Measurements from ENCODE around the gene PPM1M.
"Not testable (repeated sequence)": the region's sequence is repeated elsewhere in the genome, so short reads cannot be mapped to it uniquely, and the experiment has no call there.

Gene PPM1M

DNA sequence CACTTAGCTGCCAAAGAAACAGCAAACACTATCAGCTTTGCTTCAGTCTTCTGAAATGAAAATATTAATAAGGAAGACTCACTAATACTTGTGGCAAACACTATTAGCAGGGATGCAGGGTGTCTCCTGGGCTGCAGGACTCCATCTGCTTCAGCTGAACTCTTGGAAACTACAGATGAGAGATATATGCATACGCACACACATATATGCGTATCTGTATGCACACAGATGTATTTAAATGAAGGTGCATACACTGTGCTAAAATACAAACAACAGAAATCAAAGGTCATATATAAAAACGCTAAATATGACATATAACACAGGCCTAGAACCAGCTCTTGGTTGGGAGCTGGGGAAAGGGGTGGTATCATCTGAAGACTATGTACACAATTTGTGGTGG lies 10.6 kb downstream of the PPM1M start:
- H3K4me3 ChIP-seq (ENCODE audit: low read depth in 1 of 2, low read length in 2 of 2) = no peak overlapping the region
- H3K9ac ChIP-seq (ENCODE audit: low read length) = no peak overlapping the region
- H3K27ac ChIP-seq (ENCODE audit: low read depth, low read length) = no peak overlapping the region

DNA sequence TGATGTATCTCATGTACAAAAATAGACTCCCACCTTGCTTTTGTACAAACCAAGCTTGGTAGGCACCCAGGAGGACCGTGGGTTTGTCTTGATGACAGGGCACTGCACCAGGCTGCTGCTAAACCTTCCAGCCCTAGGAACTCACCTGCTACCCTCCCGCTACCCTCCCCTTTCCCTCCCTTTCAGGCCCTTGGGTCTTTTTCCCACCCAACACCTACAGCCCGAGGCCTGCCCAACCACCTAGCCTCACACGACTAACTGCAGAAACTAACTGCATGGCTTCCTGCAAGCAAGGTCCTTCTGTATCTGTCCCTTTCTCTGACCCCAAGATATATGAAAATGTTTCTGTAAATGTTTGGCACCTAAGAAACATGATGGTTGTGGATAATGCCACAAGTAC lies 11.1 kb downstream of the PPM1M start:
- Histone ChIP-seq H3K27ac (ENCODE audit: low read depth, low read length) (no peak overlapping the region), H3K36me3 (ENCODE audit: insufficient read depth, low read length) (peaks cover 79% of the 10 kb centered on the region), H3K9ac (ENCODE audit: low read length) (no peak overlapping the region), H3K4me1 (ENCODE audit: insufficient read depth, low read length) (peaks cover 13% of the 10 kb centered on the region), H3K9me3 (ENCODE audit: low read length) (no peaks in the 10 kb centered on the region), H3K27me3 (ENCODE audit: control insufficient read depth in 1 of 2, insufficient read depth in 2 of 2, low read length in 2 of 2) (no peaks in the 10 kb centered on the region), H3K4me3 (ENCODE audit: low read depth in 1 of 2, low read length in 2 of 2) (no peak overlapping the region)

More for the DNA sequence above, 10.6 kb downstream of the PPM1M start:
- H3K4me1 ChIP-seq (ENCODE audit: insufficient read depth, low read length) = peaks cover 13% of the 10 kb centered on the region
- no peaks in the 10 kb centered on the region for H3K27me3 ChIP-seq (ENCODE audit: control insufficient read depth in 1 of 2, insufficient read depth in 2 of 2, low read length in 2 of 2)
- H3K9me3 ChIP-seq (ENCODE audit: low read length) = no peaks in the 10 kb centered on the region
- H3K36me3 ChIP-seq (ENCODE audit: insufficient read depth, low read length) = peaks cover 80% of the 10 kb centered on the region

DNA sequence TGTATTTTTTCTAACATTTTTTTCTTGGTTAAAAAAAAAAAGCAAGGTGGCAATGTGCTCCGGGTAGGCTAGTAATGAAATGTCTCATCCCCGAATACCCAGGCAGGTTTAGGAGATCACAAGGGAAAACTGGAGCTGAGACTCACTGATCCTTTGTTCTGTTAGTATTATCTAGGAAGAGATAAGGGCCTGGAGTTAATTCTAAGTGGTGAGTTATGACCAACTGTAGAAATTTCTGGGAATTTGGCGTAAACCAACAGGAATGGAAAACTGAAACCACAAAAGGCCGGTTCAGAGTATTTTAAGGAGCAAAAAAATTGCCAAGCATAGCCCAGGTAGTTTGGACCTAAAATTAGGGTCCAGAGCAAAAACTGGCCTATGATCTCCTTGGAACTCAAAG lies 12.4 kb downstream of the PPM1M start:
- Histone ChIP-seq H3K36me3 (ENCODE audit: insufficient read depth, low read length) (peaks cover 87% of the 10 kb centered on the region), H3K27ac (ENCODE audit: low read depth, low read length) (no peak overlapping the region), H3K27me3 (ENCODE audit: control insufficient read depth in 1 of 2, insufficient read depth in 2 of 2, low read length in 2 of 2) (no peaks in the 10 kb centered on the region), H3K9ac (ENCODE audit: low read length) (no peak overlapping the region), H3K4me3 (ENCODE audit: low read depth in 1 of 2, low read length in 2 of 2) (no peak overlapping the region), H3K9me3 (ENCODE audit: low read length) (no peaks in the 10 kb centered on the region), H3K4me1 (ENCODE audit: insufficient read depth, low read length) (peaks cover 13% of the 10 kb centered on the region)

DNA sequence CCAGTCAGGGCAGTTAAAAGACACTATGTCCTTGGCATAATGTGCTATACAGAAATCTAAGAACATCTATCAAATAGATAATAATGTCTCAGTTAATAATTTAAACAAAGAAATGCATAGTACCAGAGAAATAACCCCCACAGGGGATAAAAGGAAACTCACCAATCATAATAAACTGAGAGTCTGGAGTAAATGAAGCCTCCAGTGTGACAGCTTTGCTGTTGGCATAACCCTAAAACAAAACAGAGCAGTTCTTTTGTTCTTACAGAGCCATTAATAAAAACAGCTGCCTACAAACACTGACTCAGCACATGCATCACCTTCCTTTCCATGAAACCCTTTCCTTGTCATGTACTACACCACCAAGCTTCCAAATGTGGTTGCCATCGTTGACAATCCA lies 13.5 kb downstream of the PPM1M start:
- Histone ChIP-seq H3K9me3 (ENCODE audit: low read length) (no peaks in the 10 kb centered on the region), H3K36me3 (ENCODE audit: insufficient read depth, low read length) (peaks cover 88% of the 10 kb centered on the region), H3K27me3 (ENCODE audit: control insufficient read depth in 1 of 2, insufficient read depth in 2 of 2, low read length in 2 of 2) (no peaks in the 10 kb centered on the region), H3K27ac (ENCODE audit: low read depth, low read length) (no peak overlapping the region), H3K9ac (ENCODE audit: low read length) (no peak overlapping the region), H3K4me3 (ENCODE audit: low read depth in 1 of 2, low read length in 2 of 2) (no peak overlapping the region), H3K4me1 (ENCODE audit: insufficient read depth, low read length) (peaks cover 6% of the 10 kb centered on the region)

DNA sequence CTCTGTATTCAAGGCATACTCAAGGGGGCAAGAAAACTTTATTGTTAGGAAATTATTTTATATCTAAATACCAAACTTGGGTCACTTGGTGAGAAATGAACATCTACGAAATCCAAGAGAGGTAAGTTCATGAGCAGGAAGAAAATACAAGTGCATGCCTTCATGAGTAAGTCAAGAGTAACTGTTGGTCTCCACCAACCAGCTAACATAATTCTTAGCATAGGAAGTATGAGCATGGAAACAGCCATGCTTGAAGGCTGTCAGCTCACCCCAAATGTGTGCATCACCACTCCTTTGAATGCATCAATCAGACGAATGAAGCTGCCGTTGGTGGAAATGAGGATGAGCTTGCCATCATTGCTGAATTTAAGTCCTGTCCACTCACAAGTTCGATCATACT lies 13.9 kb downstream of the PPM1M start:
- Histone ChIP-seq H3K4me1 (ENCODE audit: insufficient read depth, low read length) (peaks cover 2% of the 10 kb centered on the region), H3K9me3 (ENCODE audit: low read length) (no peaks in the 10 kb centered on the region), H3K27me3 (ENCODE audit: control insufficient read depth in 1 of 2, insufficient read depth in 2 of 2, low read length in 2 of 2) (no peaks in the 10 kb centered on the region), H3K27ac (ENCODE audit: low read depth, low read length) (no peak overlapping the region), H3K36me3 (ENCODE audit: insufficient read depth, low read length) (peaks cover 92% of the 10 kb centered on the region), H3K9ac (ENCODE audit: low read length) (no peak overlapping the region), H3K4me3 (ENCODE audit: low read depth in 1 of 2, low read length in 2 of 2) (no peak overlapping the region)

DNA sequence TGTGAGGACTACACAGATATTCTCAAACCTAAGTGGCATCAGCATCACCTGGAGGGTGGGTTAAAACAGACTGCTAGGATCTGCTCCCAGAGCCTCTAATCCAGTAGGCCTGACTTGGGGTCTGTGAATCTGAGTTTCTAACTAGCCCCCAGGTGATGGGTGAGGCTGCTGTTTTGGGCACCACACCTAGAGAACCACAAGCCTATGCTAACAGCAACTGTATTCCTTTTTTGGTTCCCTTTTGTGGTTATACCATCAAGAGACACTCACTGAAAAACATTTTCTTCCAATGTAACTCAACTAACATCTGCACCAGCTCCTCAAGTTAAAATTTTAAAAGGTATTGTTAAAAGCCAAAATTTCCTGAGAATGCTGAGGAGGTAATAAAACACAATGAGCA lies 16.9 kb downstream of the PPM1M start:
- peaks cover 91% of the 10 kb centered on the region for H3K36me3 ChIP-seq (ENCODE audit: insufficient read depth, low read length)
- H3K27me3 ChIP-seq (ENCODE audit: control insufficient read depth in 1 of 2, insufficient read depth in 2 of 2, low read length in 2 of 2) = no peaks in the 10 kb centered on the region
- no peaks in the 10 kb centered on the region for H3K9me3 ChIP-seq (ENCODE audit: low read length)
- H3K27ac ChIP-seq (ENCODE audit: low read depth, low read length) = no peak overlapping the region
- H3K9ac ChIP-seq (ENCODE audit: low read length) = no peak overlapping the region
- H3K4me1 ChIP-seq (ENCODE audit: insufficient read depth, low read length) = no peaks in the 10 kb centered on the region
- no peak overlapping the region for H3K4me3 ChIP-seq (ENCODE audit: low read depth in 1 of 2, low read length in 2 of 2)

DNA sequence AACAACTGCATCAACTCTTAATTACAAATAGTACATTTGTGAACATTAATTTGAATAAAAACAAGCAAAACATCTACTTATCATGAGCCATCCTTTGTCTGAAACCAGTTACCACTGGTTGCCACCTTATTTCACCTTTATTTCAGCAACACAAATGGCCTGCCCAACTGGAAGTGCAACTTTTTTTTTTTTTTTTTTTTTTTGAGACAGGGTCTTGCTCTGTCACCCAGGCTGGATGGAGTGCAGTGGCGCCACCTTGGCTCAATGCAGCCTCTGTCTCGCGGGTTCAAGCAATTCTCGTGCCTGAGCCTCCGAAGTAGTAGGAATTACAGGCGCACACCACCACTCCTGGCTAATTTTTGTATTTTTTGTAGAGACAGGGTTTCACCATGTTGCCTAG lies 19.8 kb downstream of the PPM1M start:
- Histone ChIP-seq H3K36me3 (ENCODE audit: insufficient read depth, low read length) (peaks cover 80% of the 10 kb centered on the region), H3K27ac (ENCODE audit: low read depth, low read length) (no peak overlapping the region), H3K9ac (ENCODE audit: low read length) (no peak overlapping the region), H3K4me1 (ENCODE audit: insufficient read depth, low read length) (peaks cover 6% of the 10 kb centered on the region), H3K4me3 (ENCODE audit: low read depth in 1 of 2, low read length in 2 of 2) (no peak overlapping the region), H3K9me3 (ENCODE audit: low read length) (no peaks in the 10 kb centered on the region), H3K27me3 (ENCODE audit: control insufficient read depth in 1 of 2, insufficient read depth in 2 of 2, low read length in 2 of 2) (no peaks in the 10 kb centered on the region)

DNA sequence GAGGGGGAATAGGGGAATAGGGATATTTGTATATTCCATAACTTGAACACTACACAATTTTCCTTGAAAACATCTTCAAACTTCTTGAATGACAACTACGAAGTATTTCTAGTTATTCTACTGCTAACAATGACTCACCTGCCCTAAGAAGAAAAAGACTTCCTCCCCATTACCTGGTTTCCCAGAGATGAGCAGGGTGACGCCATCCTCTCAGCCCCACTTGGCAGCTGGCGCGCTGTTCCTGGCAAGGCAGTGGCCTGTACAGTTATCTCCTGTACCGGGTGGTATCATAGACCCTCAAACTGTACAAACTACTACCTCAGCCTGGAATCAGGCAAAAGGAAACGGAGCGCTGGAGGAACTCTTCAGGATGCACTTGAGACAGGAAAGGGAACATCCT lies 22.5 kb downstream of the PPM1M start:
- Histone ChIP-seq H3K27me3 (ENCODE audit: control insufficient read depth in 1 of 2, insufficient read depth in 2 of 2, low read length in 2 of 2) (no peaks in the 10 kb centered on the region), H3K4me3 (ENCODE audit: low read depth in 1 of 2, low read length in 2 of 2) (no peak overlapping the region), H3K36me3 (ENCODE audit: insufficient read depth, low read length) (peaks cover 55% of the 10 kb centered on the region), H3K9ac (ENCODE audit: low read length) (no peak overlapping the region), H3K27ac (ENCODE audit: low read depth, low read length) (no peak overlapping the region), H3K9me3 (ENCODE audit: low read length) (no peaks in the 10 kb centered on the region), H3K4me1 (ENCODE audit: insufficient read depth, low read length) (peaks cover 26% of the 10 kb centered on the region)

DNA sequence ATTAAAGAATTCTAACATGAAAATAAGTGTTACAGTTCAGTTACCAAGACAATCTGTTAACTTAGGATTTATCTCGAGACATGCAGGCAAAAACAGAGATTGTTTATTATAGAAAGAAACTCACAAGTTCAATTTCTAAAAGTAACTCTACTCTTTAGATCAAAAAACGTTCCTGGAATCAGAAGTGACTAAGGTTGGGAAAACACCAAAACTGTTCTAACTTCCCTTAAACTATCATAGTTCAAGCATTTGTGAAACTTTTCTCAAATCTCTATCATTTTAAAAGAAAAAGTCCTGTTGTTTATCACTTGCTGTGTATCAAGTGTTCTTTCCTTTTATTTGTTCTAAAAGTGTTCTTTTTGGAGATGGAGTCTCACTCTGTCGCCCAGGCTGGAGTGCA lies 24.2 kb downstream of the PPM1M start:
- Histone ChIP-seq H3K27ac (ENCODE audit: low read depth, low read length) (no peak overlapping the region), H3K27me3 (ENCODE audit: control insufficient read depth in 1 of 2, insufficient read depth in 2 of 2, low read length in 2 of 2) (no peaks in the 10 kb centered on the region), H3K4me1 (ENCODE audit: insufficient read depth, low read length) (peaks cover 34% of the 10 kb centered on the region), H3K4me3 (ENCODE audit: low read depth in 1 of 2, low read length in 2 of 2) (no peak overlapping the region), H3K36me3 (ENCODE audit: insufficient read depth, low read length) (peaks cover 38% of the 10 kb centered on the region), H3K9me3 (ENCODE audit: low read length) (no peaks in the 10 kb centered on the region), H3K9ac (ENCODE audit: low read length) (no peak overlapping the region)

DNA sequence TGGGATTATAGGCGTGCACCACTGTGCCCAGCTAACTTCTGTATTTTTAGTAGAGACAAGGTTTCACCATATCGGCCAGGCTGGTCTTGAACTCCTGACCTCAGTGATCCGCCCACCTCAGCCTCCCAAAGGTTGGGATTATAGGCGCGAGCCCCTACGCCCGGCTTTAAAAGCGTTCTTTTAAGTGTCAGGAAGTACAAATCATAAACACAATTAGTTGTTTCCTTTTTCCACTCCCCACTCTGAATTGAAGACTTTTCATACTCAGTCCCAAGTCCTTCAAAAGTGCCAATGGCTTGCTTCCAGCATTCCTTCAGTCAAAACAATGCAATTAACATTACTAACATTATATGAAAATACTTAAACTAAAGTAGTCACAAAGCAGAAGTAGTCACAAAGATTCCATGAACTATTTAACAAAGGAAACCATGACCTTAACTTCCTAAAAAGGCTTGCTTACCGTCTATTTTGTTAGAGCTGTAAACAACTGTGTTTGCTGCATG lies 24.7 kb downstream of the PPM1M start:
- peaks cover 36% of the 10 kb centered on the region for H3K36me3 ChIP-seq (ENCODE audit: insufficient read depth, low read length)
- H3K9me3 ChIP-seq (ENCODE audit: low read length) = no peaks in the 10 kb centered on the region
- no peak overlapping the region for H3K27ac ChIP-seq (ENCODE audit: low read depth, low read length)
- no peak overlapping the region for H3K9ac ChIP-seq (ENCODE audit: low read length)
- H3K4me1 ChIP-seq (ENCODE audit: insufficient read depth, low read length) = peaks cover 34% of the 10 kb centered on the region
- H3K4me3 ChIP-seq (ENCODE audit: low read depth in 1 of 2, low read length in 2 of 2) = no peak overlapping the region
- no peaks in the 10 kb centered on the region for H3K27me3 ChIP-seq (ENCODE audit: control insufficient read depth in 1 of 2, insufficient read depth in 2 of 2, low read length in 2 of 2)

DNA sequence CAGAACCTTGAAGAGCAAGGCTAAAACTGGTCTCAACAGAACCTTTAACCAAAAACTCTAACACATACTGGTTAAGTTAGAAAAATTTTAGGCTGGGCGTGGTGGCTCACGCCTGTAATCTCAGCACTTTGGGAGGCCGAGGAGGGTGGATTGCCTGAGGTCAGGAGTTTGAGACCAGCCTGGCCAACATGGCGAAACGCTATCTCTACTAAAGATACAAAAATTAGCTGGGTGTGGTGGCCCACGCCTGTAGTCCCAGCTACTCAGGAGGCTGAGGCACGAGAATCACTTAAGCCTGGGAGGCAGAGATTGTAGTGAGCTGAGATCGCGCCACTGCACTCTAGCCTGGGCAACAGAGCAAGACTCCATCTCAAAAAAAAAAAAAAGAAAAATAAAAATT lies 26.6 kb downstream of the PPM1M start:
- H3K36me3 ChIP-seq (ENCODE audit: insufficient read depth, low read length) = peaks cover 21% of the 10 kb centered on the region
- H3K4me1 ChIP-seq (ENCODE audit: insufficient read depth, low read length) = peaks cover 41% of the 10 kb centered on the region
- H3K27me3 ChIP-seq (ENCODE audit: control insufficient read depth in 1 of 2, insufficient read depth in 2 of 2, low read length in 2 of 2); H3K27ac ChIP-seq (ENCODE audit: low read depth, low read length); H3K9ac ChIP-seq (ENCODE audit: low read length); H3K9me3 ChIP-seq (ENCODE audit: low read length); H3K4me3 ChIP-seq (ENCODE audit: low read depth in 1 of 2, low read length in 2 of 2): not testable (repeated sequence)

DNA sequence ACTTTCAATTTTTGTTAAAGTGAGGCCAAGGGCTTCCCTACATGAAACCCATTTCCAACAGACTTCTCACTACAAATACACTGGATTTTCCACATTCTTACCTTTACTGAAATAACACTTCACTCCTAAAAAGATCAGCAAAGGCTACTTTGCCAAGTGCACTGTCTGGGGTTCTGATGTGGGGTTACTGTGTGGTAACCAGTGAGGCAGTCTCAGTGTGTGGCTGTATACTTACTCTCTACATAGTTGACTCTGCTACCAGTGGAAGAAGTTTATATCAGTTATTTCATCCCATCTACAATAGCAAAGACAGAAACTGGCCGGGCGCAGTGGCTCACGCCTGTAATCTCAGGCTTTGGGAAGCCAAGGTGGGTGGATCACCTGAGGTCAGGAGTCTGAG lies 27.3 kb downstream of the PPM1M start:
- H3K36me3 ChIP-seq (ENCODE audit: insufficient read depth, low read length) = peaks cover 14% of the 10 kb centered on the region
- H3K4me3 ChIP-seq (ENCODE audit: low read depth in 1 of 2, low read length in 2 of 2) = no peak overlapping the region
- no peaks in the 10 kb centered on the region for H3K27me3 ChIP-seq (ENCODE audit: control insufficient read depth in 1 of 2, insufficient read depth in 2 of 2, low read length in 2 of 2)
- H3K9me3 ChIP-seq (ENCODE audit: low read length) = no peaks in the 10 kb centered on the region
- H3K9ac ChIP-seq (ENCODE audit: low read length) = no peak overlapping the region
- peaks cover 41% of the 10 kb centered on the region for H3K4me1 ChIP-seq (ENCODE audit: insufficient read depth, low read length)
- no peak overlapping the region for H3K27ac ChIP-seq (ENCODE audit: low read depth, low read length)
